Right kidney (tissue), 1 donor: Measurements from ENCODE around the gene LTBR.
A peak's percentile ranks its signal among the peaks of the same experiment; 100 is the strongest.
"Not testable (repeated sequence)": the region's sequence is repeated elsewhere in the genome, so short reads cannot be mapped to it uniquely, and the experiment has no call there.

Experiments
- DNase-seq: peaks from one replicate; pipeline ENCODE4 v3.0.0-alpha.2; 2016

Gene LTBR

GRCh38 chr12:6423267-6424007 is 39.5 kb downstream of the LTBR start:
- peak; percentile 60 for DNase-seq

- DNase-seq: no peak
Observed at GRCh38 chr12:6424008-6424347, 40.0 kb downstream of the LTBR start.

GRCh38 chr12:6424866-6425265 is 40.9 kb downstream of the LTBR start:
- DNase-seq: no peak

- DNase-seq: no peak
Observed at GRCh38 chr12:6425590-6426531, 41.9 kb downstream of the LTBR start.

GRCh38 chr12:6426882-6427671 is 43.1 kb downstream of the LTBR start:
- DNase-seq: no peak

GRCh38 chr12:6427796-6428195 is 43.8 kb downstream of the LTBR start:
- DNase-seq: not testable (repeated sequence)

- DNase-seq: no peak
Observed at GRCh38 chr12:6428326-6428725, 44.4 kb downstream of the LTBR start.

GRCh38 chr12:6430124-6430989 is 46.4 kb downstream of the LTBR start:
- DNase-seq: no peak

- DNase-seq: no peak
Observed at GRCh38 chr12:6432991-6433390, 49.0 kb downstream of the LTBR start.

GRCh38 chr12:6434205-6435140 is 50.5 kb downstream of the LTBR start:
- no peak for DNase-seq

- no peak for DNase-seq
Observed at GRCh38 chr12:6435961-6436715, 52.2 kb downstream of the LTBR start.

- DNase-seq: no peak
Observed at GRCh38 chr12:6437586-6437985, 53.6 kb downstream of the LTBR start.

GRCh38 chr12:6438345-6438744 is 54.4 kb downstream of the LTBR start:
- no peak for DNase-seq

GRCh38 chr12:6440391-6440790 is 56.4 kb downstream of the LTBR start:
- no peak for DNase-seq
